ENCODE data around the gene UBN2. TPM values are rescaled to one million over a fixed set of nuclear protein-coding genes. Genes with fewer than 3 reads are reported as not detected.
"Not testable (repeated sequence)": the region's sequence is repeated elsewhere in the genome, so short reads cannot be mapped to it uniquely, and the experiment has no call there.

Gene UBN2
- total RNA-seq, 6 donors from 2014 or later: 8.1 to 29.3 (median 17.1) TPM

GRCh38 chr7:139329119-139329518 is 98.1 kb downstream of the UBN2 start:
- Histone ChIP-seq H3K27me3 (no peaks in the 10 kb centered on the region), H3K27ac (no peak overlapping the region), H3K4me1 (no peaks in the 10 kb centered on the region), H3K4me3 (no peak overlapping the region), H3K9me3 (no peaks in the 10 kb centered on the region), H3K36me3 (no peaks in the 10 kb centered on the region)
- no peak for DNase-seq
- no peak for TF ChIP-seq POLR2AphosphoS5 (IDR thresholded peaks at IDR 0.05)
- TF ChIP-seq CTCF (IDR thresholded peaks at IDR 0.05): no peak
- TF ChIP-seq POLR2A (IDR thresholded peaks at IDR 0.05): no peak
- TF ChIP-seq EP300 (IDR thresholded peaks at IDR 0.05): no peak
- ATAC-seq (ENCODE audit: low FRiP score in 2 of 2): no peak
- WGBS, 2 donors: 67 to 83% methylated on average over 2 of the region's 2 CpGs

GRCh38 chr7:139330333-139331030 is 99.4 kb downstream of the UBN2 start:
- no peaks in the 10 kb centered on the region for H3K27me3 ChIP-seq
- ATAC-seq (ENCODE audit: low FRiP score in 2 of 2) (no peak), DNase-seq (no peak)
- H3K4me1 ChIP-seq: no peaks in the 10 kb centered on the region
- H3K27ac ChIP-seq: no peak overlapping the region
- no peak for TF ChIP-seq POLR2A (IDR thresholded peaks at IDR 0.05)
- no peak for TF ChIP-seq POLR2AphosphoS5 (IDR thresholded peaks at IDR 0.05)
- no peak for TF ChIP-seq CTCF (IDR thresholded peaks at IDR 0.05)
- TF ChIP-seq EP300 (IDR thresholded peaks at IDR 0.05): no peak
- 73 to 76% methylated on average over 3 of the region's 3 CpGs for WGBS, 2 donors
- H3K4me3 ChIP-seq: no peak overlapping the region
- H3K36me3 ChIP-seq: no peaks in the 10 kb centered on the region
- no peaks in the 10 kb centered on the region for H3K9me3 ChIP-seq

- Histone ChIP-seq H3K4me1 (no peaks in the 10 kb centered on the region), H3K27me3 (no peaks in the 10 kb centered on the region), H3K36me3 (no peaks in the 10 kb centered on the region), H3K9me3 (no peaks in the 10 kb centered on the region), H3K27ac (no peak overlapping the region), H3K4me3 (no peak overlapping the region)
- WGBS, 2 donors: 61 to 67% methylated on average over 5 of the region's 5 CpGs
- ATAC-seq (ENCODE audit: low FRiP score in 2 of 2) (no peak), DNase-seq (no peak)
- TF ChIP-seq CTCF (IDR thresholded peaks at IDR 0.05) (no peak), POLR2A (IDR thresholded peaks at IDR 0.05) (no peak), POLR2AphosphoS5 (IDR thresholded peaks at IDR 0.05) (no peak), EP300 (IDR thresholded peaks at IDR 0.05) (no peak)
These were observed 101.8 kb downstream of the UBN2 start for GRCh38 chr7:139332697-139333359.

- WGBS, 2 donors: 92 to 96% methylated on average over 13 of the region's 13 CpGs
- not testable (repeated sequence) for H3K9me3 ChIP-seq; ATAC-seq (ENCODE audit: low FRiP score in 2 of 2); H3K27ac ChIP-seq; H3K4me1 ChIP-seq; H3K4me3 ChIP-seq; H3K27me3 ChIP-seq; DNase-seq; H3K36me3 ChIP-seq
These were observed 102.4 kb downstream of the UBN2 start for GRCh38 chr7:139333443-139333842.

- Histone ChIP-seq H3K4me1 (no peaks in the 10 kb centered on the region), H3K4me3 (no peak overlapping the region), H3K36me3 (no peaks in the 10 kb centered on the region), H3K9me3 (peaks cover 0 to 2% (median 0%) of the 10 kb centered on the region in 4 donors), H3K27me3 (no peaks in the 10 kb centered on the region), H3K27ac (no peak overlapping the region)
- TF ChIP-seq POLR2A (IDR thresholded peaks at IDR 0.05): no peak
- TF ChIP-seq POLR2AphosphoS5 (IDR thresholded peaks at IDR 0.05): no peak
- no peak for TF ChIP-seq CTCF (IDR thresholded peaks at IDR 0.05)
- no peak for TF ChIP-seq EP300 (IDR thresholded peaks at IDR 0.05)
- ATAC-seq (ENCODE audit: low FRiP score in 2 of 2) (no peak), DNase-seq (no peak)
- WGBS, 2 donors: 92 to 94% methylated on average over 4 of the region's 4 CpGs
These were observed 103.5 kb downstream of the UBN2 start for GRCh38 chr7:139334399-139335150.

Measured in upper lobe of left lung (tissue), 6 donors.